Stimulated activated CD4-positive, alpha-beta T cell treated with anti-CD3 and anti-CD28 coated beads, Interleukin-15, amount 100 ng/mL, for 1 hour (primary cell): ENCODE data around the gene SIRT6.
A peak's percentile ranks its signal among the peaks of the same experiment; 100 is the strongest.
"Not testable (repeated sequence)": the region's sequence is repeated elsewhere in the genome, so short reads cannot be mapped to it uniquely, and the experiment has no call there.

Source experiments
- DNase-seq, 2 donors: peaks; one replicate each; pipeline ENCODE4 v3.0.0-alpha.2; 2020; ENCODE audit warnings: low read depth in 1 of 2, low spot score in 1 of 2

Gene SIRT6

DNA sequence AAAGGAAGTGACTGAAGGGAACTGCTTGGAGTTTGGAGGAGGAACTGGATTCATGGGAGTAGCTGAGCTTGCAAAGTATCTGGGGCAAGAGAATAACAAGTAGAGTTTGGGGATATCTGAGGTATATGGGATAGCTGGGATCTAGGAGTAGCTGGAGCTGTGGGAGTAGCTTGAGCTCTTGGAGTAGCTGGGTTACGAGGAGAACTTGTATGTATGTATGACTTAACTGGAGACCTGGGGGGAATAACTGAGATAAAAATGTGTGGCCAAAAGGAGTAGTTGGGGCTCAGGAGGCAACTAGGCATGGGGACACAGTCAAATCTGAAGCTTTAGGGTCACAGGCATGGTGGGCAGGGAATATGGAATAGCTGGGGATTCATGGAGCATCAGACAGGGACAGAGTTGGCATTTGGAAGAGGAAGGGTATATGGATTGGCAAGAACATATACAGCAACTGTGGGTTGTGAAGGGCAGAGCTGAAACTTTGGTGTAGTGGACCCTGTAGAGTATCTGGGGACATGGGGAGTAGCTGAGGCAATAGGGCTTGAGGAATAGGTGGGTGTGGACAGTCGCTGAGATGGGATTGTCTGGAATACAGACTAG lies 18.7 kb upstream of the SIRT6 start:
- no peak for DNase-seq

DNA sequence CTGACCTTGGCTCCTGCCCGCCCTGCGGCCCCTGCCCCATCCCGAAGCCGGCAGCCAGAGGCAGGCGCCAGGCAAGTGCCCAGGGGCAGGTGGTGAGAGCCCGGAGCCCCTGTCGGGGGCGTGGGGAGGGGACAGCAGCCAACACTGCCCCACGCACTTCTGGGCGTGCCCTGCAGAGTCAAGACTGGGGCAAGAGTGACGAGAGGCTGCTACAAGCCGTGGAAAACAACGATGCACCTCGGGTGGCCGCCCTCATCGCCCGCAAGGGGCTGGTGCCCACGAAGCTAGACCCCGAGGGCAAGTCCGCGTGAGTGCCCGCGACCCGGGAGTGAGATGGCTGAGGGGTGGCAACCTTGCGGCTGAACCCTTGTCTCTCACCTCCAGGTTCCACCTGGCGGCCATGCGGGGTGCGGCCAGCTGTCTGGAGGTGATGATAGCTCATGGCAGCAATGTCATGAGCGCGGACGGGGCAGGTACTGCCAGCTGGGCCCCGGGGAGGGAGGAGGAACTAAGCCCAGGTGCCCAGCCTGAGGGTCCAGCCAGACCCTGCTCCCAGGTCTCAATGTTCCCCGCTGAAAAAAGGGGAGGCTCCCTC lies 17.4 kb upstream of the SIRT6 start:
- no peak for DNase-seq

DNA sequence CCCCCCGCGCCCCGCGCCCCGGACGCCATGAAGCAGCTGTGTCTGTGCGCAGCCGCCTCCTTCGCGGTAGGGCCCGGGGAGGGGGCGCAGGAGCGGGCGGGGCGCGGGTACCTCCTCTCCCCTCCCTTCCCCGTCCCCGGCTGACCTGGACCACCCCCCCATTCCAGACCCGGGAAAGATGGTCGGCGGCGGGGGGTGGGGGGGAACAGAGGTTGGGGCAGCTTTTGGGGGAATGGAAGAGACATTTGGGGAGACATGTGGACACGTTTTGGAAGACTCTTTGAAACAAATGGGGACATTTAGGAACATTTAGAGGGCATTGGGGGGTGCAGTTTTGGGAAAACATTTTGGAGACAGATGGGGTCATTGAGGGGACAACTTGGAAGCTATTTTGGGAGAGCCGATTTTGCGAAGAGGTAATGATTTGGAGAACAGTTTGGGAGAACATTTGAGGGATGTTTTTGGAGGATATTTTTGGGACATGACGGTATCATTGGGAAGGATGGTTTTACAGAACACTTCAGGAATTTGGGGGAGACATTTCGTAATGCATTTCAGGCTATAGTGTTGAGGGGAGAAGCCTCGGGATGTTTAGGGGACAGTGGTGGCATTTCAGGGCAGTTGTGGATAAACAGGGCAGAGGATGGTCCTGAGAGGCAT lies 16.2 kb upstream of the SIRT6 start:
- no peak for DNase-seq

DNA sequence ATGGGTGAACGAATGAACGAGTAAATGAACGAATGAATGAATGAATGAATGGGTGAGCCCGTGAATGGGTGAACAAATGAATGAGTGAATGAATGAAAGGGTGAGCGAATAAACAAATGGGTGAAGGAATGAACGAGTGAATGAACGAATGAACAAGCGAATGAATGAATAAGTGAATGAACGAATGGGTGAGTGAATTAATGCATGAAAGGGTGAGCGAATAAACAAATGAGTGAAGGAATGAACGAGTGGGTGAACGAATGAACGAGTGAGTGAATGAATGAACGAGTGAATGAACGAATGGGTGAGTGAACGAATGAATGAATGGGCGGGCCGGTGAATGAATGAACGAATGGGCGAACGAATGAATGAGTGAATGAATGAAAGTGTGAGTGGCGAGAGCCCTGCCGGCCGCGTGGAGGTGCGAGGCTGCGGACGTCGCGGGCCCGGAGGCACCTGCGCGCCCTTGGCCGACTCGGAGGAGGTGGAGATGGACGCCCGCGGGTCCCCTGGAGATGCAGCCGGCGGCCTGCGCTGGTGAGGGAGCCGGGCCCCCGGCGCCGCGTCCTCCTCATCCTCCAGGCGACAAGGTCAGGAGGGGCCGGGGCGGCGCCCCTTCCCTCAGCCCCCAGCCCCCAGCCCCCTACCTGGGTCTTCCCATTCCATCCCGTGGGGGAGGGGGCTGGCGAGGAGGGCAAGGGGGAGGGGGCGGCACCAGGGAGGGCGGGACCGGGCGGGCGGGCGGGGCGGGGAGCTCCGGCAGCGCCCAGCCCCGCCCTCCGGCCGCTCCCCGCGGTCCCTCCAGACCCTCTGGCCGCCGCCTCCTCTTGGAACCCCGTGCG lies 15.5 kb upstream of the SIRT6 start:
- DNase-seq: no peak

DNA sequence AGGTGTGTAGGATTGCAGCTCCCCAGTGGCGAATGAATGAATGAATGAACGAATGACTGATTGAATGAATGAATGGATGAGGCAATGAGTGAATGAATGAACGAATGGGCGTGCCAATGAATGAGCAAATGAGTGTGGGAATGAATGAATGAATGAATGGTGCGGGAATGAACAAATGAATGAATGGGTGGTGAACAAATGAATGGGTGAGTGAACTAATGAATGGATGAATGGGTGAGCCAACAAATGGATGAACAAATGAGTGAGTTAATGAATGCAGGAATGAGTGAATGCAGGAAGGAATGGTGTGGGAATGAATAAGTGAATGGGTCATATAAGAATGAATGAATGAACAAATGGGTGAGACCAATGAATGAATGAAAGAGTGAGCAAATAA lies 14.9 kb upstream of the SIRT6 start:
- no peak for DNase-seq

DNA sequence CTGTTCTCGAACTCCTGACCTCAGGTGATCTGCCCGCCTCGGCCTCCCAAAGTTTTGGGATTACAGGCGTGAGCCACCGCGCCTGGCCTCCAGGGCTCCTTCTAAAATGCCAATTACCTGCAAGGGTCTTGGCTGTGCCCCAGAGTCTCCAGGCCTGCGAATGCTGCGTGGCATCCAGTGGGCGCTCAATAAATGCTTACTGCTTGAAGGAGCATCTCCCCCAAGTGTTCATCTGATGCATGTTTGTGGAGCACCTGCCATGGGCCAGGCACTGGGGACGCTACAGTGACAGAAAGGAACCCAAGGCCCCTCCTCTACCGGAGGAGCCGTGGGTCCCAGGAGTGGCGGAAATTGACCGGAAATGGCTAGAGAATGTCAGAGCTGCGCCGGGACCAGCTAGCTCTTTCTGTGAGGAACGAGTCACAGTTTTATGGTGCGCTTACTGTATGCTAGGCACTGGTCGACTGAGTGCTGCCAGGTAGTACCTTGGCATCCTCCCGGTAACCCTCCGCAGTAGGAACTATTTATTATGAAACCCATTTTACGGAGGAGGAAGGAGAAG lies 14.3 kb upstream of the SIRT6 start:
- DNase-seq: no peak

DNA sequence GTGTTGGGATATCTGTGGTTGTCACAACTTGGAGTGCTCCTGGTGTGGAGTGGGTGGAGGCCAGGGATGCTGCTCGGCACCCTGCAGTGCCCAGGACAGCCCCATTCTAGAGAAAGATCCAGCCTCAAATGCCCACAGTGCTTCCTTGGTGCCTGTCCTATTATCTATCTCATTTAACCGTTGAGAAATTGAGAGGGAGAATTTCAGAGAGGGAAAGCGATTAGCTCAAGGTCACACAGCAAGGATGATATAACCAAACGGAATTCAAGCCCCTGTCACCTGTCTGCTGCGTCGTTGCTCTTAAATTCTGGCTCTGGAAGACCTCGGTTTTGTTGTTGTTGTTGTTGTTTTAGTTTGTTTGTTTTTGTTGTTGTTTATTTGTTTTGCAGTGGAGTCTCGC lies 13.6 kb upstream of the SIRT6 start:
- DNase-seq: no peak

DNA sequence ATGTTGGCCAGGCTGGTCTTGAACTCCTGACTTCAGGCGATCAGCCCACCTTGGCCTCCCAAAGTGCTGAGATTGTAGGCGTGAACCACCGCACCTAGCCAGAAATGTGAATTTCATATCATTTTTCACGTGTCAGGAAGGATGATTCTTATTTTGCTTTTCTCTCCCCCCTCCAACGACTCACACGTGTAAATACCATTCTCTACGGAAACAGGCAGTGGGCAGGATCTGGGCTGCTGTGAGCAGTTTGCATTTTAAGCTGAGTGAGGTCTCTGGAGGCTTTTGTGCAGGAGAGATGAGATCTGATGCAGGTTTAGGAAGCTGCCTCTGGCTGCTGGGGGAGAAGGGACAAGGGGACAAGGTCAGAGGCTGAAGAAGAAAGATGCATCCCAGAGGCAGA lies 12.0 kb upstream of the SIRT6 start:
- DNase-seq: no peak

DNA sequence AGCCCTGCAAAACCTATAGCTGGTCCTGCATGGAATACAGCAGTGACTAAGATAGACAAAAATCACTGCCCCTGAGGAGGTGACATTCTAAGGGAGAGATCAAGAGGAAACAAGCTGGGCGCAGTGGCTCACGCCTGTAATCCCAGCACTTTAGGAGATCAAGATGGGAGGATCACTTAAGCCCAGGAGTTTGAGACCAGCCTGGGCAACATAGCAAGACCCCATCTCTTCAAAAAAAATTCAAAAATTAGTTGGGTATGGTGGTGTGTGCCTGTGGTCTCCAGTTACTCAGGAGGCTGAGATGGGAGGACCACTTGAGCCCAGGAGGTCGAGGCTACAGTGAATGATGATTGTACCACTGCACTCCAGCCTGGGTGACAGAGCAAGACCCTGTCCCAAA lies 10.2 kb upstream of the SIRT6 start:
- DNase-seq: not testable (repeated sequence)

DNA sequence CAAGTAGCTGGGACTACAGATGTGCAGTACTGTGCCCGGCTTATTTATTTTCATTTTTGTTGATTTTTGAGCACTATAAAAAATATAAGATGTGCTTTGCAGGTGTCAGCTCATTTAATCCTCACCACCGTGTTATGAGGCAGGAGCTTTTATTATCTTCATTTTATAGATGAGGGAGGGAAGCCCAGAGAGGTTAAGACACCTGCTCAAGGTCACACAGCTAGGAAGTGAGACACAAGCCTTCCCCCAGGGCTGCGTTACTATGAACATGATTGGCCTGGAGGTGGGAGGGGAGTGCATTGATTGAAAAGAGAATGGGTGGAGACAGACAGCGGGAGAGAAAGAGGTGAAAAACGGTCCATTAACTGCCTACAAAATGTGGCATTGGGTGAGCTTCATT lies 7.3 kb upstream of the SIRT6 start:
- no peak for DNase-seq

DNA sequence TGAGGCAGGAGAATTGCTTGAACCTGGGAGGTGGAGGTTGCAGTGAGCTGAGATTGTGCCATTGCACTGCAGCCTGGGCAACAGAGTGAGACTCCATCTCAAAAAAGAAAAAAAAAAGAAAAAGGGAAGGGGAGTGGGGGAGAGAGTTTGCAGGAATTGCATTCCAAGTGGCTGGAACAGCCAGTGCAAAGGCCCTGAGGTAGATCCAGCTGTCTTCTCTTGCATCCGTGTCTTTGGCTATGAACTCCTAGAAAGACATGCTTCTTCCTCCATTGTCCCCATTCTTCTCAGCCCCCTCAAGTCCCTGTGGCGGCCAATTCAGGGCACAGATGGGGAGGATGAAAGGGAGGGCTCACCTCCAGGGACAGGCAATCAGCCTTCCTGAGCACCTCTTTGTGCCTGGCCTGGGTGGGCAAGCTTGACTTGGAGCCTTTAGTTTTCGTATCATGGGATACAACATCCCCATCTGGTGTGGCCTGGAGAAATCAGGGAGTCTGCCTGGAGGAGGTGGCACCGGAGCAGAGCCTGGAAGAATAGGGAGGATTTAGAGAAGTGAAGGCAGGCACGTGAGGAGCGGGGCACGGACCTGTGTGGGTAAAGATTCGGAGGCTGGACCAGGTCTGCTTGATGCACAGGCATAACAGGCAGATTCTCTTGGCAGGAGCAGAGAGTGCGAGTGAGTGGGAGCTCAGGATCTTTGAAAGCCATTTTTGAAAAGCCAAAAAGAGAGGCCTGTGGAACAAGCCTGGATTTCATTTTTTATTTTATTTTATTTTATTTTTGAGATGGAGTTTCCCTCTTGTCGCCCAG lies 5.2 kb upstream of the SIRT6 start:
- DNase-seq: no peak

DNA sequence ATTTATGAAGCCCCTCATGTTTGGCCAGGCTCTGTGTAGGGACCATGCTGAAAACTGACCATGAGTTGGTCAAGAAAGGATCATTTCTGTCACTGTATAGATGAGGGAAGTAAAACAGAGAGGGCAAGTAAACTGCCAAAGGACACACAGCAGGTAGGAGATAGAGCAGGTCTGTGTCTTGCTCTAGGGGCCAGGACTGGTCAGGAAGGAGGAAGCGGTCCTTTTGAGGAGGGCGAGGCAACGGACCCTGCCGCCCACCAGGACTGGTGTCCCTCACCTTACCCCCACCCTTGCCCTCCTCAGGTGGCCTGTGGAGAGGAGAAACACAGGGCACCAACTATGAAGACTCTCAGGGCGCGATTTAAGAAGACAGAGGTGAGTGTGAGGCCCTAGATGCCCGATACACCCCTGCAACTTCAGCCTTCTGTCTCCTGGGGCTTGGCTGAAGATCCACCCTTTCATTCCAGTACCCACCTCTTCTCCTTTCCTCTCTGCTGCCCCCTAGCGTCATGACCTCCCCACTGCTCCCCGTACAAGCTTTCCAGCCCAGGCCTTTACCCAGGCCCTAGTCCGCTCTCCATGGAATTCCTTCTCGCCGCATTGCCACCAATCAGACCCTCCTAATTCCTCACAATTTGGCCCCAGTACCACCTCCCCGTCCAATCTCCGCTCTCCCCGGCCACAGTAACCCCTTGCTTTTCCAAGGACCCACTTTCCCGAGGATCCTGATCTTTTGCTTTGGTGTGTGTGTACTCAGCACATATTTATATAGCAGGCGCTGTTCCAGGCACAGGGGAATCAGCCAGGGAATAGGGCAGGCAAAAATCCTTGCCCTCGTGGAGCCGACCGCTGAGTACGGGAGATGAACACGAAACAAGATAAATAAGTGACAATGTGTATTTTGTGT lies 4.0 kb upstream of the SIRT6 start:
- peak; percentile 42 to 54 for DNase-seq

DNA sequence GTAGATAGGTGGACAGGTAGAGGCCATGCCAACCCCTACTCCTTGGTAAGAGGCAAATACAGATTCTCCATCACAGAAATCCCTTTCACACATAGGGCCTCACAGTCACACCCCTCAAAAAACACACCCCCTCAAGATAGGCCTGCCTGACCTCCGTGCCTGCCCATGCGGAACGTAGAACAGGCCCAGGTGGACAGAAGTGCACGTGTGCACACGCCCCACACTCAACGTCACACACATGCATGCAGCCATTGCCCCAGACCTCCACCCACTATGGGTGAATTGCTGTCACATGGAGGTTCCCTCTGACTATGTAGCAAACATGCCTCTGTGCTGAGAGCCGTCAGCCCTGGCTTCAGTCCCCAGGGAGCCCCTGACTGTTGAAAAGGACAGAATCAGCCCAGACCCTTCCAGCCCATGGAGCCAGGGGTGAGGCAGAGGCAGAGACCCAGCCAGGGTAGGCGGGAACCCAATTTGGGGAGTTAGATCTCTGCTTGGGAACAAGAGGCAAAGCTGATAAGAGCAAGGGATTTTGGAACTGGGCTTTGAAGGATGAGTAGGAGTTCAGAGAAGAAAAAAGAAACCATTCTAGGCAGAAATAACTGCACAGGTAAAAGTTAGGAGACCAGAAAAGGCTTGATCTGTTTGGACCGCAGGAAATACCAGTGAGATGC lies 3.2 kb upstream of the SIRT6 start:
- DNase-seq: no peak

DNA sequence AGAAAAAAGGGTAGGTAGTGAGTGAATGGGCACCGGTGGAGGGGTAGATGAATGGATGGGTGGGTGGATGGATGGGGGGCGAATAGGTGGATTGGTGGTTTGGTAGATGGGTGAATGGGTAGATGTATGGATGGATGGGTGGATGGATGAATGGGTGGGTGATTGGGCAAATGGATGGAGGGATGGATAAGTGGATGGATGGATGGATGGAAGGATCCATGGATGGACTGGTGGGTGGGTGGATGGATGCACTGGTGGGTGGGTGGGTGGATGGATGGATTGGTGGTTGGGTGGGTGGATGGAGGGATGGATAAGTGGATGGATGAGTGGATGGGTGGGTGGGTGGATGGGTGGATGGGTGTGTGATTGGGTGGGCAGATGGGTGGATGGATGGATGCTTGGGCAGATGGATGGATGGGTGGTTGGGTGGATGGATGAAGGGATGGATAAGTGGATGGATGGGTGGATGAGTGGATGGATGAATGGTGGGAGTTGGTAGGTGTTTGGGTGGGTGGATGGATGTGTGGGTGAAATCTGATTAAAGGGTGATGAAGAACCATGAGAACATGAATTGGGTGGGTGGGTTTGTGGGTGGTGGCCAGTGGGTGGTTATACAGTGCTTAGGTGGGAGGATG lies 2.5 kb upstream of the SIRT6 start:
- DNase-seq: no peak

DNA sequence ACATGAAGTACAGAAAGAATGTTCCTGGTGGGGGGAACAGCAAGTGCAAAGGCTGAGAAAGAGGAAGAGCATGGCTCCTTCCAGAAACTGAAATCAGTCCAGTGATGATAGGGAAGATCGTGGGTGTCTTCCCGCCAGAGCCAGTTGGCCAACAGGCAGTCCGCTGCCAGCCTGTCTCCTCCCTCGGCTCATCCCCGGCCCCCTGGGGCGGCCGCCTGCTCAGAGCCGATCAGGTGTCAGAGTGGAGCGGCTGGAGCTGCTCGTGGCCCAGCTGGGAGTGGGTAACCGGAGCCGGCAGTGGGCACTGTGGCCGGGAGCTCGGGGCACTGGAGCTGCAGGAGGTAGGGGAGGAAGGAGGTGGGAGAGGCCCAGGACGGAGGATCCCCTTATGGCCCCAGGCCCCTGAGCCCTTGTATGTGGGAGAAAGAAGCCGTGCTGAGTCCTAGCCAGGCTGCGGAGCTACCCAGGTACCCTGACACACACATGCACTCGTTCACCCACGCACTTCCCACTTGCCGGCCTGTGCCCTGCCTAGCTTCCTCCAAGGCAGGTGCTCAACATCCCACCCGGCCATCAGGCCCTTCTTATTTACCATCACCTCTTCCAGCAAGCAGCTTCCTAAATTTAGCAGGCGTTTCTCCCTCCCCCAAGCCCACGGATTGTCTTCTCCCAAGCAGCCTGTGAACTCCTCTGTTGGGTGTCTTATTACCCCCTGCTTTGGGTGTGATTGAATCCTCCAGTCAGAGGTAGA lies 1.8 kb upstream of the SIRT6 start:
- no peak for DNase-seq

DNA sequence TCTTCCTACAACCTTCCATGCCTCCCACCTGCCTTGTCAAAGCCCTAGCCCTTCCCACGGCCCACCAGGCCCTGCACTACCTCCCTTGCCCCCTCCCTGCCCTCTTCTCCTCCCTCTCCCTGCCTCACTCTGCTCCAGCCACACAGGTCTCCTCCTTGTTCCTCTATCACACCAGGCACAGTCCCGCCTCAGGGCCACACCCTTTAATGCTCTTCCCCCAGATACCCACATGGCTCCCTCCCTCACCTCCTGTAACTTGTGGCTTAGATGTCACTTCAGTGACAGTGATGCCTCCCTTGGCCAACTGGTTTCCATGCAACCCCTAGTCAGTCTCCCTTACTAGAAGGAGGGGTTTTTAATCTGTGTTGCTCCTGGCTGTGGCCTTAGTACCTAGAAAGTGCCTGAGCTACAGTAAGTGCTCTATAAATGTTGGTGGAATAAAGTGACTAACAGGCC lies 1.3 kb downstream of the SIRT6 start:
- no peak for DNase-seq

DNA sequence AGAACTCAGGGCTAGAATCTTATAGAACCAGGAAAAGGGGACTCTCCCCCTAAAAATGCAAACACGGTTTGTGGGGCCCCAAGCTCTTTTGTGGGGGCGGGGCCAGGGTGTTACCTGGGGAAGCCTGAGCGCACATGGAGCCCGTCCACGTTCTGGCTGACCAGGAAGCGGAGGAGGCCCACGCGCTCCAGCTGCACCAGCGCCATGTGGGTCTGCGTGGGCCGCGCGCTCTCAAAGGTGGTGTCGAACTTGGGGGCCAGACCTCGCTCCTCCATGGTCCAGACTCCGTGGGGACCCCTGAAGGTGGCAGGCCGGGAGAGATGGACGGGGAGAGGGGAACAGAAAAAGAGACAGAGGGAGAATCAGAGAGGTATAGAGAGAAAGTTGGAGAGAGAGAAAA lies 3.4 kb downstream of the SIRT6 start:
- no peak for DNase-seq

DNA sequence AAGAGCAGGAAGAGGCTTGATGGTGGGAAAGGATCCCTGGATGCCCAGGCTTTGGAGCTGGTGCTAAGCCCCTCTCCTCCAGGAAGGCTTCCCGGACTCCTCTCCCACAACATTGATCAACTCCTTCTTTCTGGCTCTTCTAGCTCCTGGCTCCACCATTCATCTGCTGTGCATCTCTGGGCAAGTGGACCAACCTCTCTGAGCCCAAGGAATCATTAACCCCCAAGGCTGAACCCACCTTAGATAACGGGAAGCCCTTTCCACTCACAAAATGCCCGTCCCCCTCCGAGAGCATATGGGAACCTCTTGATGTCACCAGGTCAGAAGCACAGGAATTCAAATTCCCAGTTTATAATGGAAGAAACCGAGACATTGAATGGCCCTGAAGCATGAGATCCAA lies 5.2 kb downstream of the SIRT6 start:
- DNase-seq: no peak
